Stimulated activated CD8-positive, alpha-beta memory T cell treated with anti-CD3 and anti-CD28 coated beads, Interleukin-12 subunit alpha, Interleukin-12 subunit beta, amount 100 ng/mL, for 1 hour (primary cell): ENCODE measurements around the gene ALPK1.
"Not testable (repeated sequence)": the region's sequence is repeated elsewhere in the genome, so short reads cannot be mapped to it uniquely, and the experiment has no call there.

Experiments
- DNase-seq: peaks from one replicate; pipeline ENCODE4 v3.0.0-alpha.2; 2020; ENCODE audit warnings: low read depth

Gene ALPK1

DNA sequence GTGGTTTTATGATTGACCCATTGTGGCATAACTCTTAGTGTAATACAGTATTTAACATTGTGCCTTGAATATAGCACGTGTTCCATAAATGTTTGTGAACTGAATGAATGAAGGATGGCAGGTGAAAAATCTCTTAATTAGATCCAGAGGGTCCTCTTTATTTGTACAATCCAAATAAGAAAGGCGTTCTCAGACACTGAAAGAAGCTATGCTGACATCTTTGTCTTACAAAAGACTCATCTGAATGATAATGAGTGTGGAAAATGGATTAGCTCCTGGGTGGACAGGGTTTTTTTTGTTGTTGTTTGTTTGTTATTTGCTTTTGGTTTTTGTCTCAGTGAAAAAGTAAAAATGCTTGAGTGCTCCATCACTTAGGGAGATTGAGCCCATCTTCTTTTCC is 156.2 kb downstream of the ALPK1 start:
- DNase-seq = no peak

DNA sequence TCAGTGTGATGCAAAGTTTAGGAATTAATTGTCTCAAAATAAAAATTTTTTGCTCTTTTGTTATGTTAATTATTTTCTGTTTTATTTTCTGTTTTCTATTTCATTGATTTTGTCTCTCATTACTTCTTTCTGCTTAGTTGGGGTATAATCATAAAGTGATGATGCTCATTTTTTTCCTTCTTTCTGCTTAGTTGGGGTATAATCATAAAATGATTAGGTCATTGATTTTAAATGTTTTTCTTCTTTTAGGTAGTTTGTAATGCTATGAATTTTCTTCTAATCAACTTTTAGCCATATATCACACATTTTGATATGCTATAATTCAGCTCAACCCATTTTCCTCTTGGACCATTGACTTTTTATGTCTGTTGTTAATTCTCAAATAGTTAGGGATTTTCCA is 175.1 kb downstream of the ALPK1 start:
- DNase-seq = no peak

DNA sequence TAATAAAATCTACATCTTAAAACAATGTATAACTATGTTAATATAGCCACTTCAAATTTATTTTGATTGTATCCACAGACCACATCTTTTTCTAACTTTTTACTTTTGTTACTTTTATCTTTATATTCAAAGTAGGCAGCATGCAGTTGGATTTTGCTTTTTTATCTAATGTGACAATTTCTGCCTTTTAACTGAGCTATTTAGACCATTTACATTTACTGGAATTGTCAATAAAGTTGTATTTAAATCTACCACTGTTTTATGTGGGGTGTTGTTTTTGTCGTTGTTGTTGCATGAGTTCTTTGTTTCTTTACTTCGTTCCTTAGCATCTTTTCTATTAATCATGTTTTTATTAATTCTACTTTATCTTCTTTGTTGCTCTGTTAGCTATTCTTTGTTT is 176.8 kb downstream of the ALPK1 start:
- DNase-seq = no peak

DNA sequence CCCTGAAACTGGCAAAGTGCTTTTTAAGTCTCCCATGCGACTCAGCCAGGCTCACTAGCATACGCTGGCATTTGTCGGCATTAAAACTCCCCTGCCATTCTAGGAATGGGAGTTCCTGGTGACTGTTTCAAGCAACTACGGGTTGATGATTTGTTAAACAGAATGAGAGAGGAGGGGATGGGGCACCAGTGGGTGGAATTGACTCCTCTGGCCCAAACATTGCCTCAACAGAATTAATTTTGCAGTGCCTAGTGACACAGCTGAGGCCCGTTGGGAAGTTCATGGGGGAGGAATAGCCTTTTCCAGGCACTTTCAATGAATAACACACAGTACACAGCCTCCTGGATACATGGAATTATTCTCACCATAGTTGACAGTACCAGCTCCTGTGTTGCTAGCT is 188.8 kb downstream of the ALPK1 start:
- DNase-seq = no peak

DNA sequence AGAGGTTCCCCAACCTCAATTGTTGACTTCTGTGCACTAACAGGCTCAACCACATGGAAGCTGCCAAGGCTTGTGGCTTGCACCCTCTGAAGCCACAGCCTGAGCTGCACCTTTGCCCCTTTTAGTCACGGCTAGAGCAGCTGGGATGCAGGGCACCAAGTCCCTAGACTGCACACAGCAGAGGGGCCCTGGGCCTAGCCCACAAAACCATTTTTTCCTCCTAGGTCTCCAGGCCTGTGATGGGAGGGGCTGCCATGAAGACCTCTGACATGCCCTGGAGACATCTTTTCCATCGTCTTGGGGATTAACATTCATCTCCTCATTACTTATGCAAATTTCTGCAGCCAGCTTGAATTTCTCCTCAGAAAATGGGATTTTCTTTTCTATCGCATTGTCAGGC is 193.6 kb downstream of the ALPK1 start:
- DNase-seq = not testable (repeated sequence)
